GM21515 (cell line): ENCODE measurements around the gene ZNF426.

Experiments
- ATAC-seq: cut with Tn5 transposase; IDR thresholded peaks from one replicate; pipeline ENCODE4 v1.9.1; 2021; ENCODE audit not compliant: unreplicated experiment

The ZNF426 gene

GRCh38 chr19:9498183-9498902 is 40.1 kb downstream of the ZNF426 start, which contains the start of gene ZNF560:
ZNF560 (minus strand) TSS chr19:9498616; CDS start chr19:9475313, 23,303 bp downstream.
- ATAC-seq, result no peak

- no peak for ATAC-seq
These were observed 44.3 kb downstream of the ZNF426 start for GRCh38 chr19:9494096-9494495.

- ATAC-seq, result no peak
These were observed 51.4 kb downstream of the ZNF426 start for GRCh38 chr19:9487016-9487415.

GRCh38 chr19:9485140-9485539 is 53.3 kb downstream of the ZNF426 start:
- ATAC-seq, result no peak

GRCh38 chr19:9474975-9475374 is 63.5 kb downstream of the ZNF426 start:
- no peak for ATAC-seq
